Memory B cell (primary cell): ENCODE results near the gene LEMD1.
A peak's percentile ranks its signal among the peaks of the same experiment; 100 is the strongest.

Source experiments
- ATAC-seq: fragments of 150-1000 bp; cut with Tn5 transposase; 2 replicates; pipeline ENCODE4 v1.10.0; 2021; ENCODE audit warnings: low read depth, mild to moderate bottlenecking, moderate library complexity
- DNase-seq, 2 donors: peaks; one replicate each; pipeline ENCODE4 v3.0.0; 2022; ENCODE audit warnings: low spot score in 2 of 2
- H3K27ac Mint-ChIP-seq: one replicate; pipeline ENCODE4 v1.8.0; 2022; ENCODE audit warnings: mild to moderate bottlenecking, moderate library complexity, mixed read lengths
- H3K27me3 Mint-ChIP-seq: one replicate; pipeline ENCODE4 v1.8.0; 2022; ENCODE audit warnings: mixed read lengths
- H3K36me3 Mint-ChIP-seq: one replicate; pipeline ENCODE4 v1.8.0; 2022; ENCODE audit warnings: mild to moderate bottlenecking, mixed read lengths
- H3K4me1 Mint-ChIP-seq: one replicate; pipeline ENCODE4 v1.8.0; 2022; ENCODE audit warnings: mixed read lengths
- H3K4me3 Mint-ChIP-seq: one replicate; pipeline ENCODE4 v1.8.0; 2022; ENCODE audit warnings: mild to moderate bottlenecking, moderate library complexity, mixed read lengths
- H3K9me3 Mint-ChIP-seq: one replicate; pipeline ENCODE4 v1.8.0; 2022; ENCODE audit warnings: mixed read lengths

The LEMD1 gene

DNA sequence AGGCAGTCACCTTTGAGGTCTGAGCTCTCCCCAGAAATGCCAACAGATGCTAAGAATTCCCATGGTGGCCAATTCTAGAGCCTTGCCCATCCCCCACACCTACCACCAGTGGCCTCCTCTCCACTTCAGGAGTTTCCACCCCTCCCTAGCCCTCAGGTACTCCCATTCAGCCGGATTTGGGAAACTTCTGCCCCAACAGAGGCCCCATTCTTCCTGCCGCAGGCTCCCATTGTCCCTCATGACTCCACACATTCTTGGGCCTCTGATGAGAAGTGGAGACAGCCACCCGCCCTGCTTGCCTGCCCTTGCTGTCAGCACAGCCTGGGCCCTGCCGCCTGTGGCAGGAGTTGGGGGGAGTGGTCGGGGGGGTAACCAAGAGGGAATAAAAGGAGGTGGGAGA, 29.3 kb upstream of the LEMD1 start:
- Mint-ChIP-seq H3K27me3 (peaks cover 35% of the 10 kb centered on the region), H3K4me3 (no peak overlapping the region), H3K36me3 (no peaks in the 10 kb centered on the region), H3K4me1 (peaks cover 9% of the 10 kb centered on the region), H3K27ac (no peak overlapping the region), H3K9me3 (no peaks in the 10 kb centered on the region)
- ATAC-seq (no peak), DNase-seq (no peak)

DNA sequence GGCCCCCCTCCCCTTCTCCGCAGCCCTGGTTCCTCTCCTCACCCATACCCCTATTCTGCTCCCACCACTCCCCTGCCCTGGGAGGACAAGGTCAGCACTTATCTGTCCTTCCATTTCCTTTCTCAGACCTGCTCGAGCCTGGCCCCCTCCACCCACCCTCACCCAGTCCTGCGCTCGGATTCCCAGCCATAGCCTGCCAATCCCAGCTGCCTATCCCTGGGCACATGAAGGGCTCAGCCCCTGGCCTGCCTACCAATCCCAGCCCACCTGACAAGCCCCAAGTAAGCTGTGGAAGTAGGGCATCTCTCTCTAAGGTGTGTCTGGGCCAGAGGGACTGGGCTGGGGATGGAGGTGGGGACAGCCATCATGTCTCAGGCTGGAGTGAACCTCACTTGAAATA, 28.6 kb upstream of the LEMD1 start:
- Mint-ChIP-seq H3K9me3 (no peaks in the 10 kb centered on the region), H3K4me1 (peaks cover 6% of the 10 kb centered on the region), H3K27ac (no peak overlapping the region), H3K36me3 (no peaks in the 10 kb centered on the region), H3K4me3 (no peak overlapping the region), H3K27me3 (peaks cover 32% of the 10 kb centered on the region)
- no peak for DNase-seq
- no peak for ATAC-seq

DNA sequence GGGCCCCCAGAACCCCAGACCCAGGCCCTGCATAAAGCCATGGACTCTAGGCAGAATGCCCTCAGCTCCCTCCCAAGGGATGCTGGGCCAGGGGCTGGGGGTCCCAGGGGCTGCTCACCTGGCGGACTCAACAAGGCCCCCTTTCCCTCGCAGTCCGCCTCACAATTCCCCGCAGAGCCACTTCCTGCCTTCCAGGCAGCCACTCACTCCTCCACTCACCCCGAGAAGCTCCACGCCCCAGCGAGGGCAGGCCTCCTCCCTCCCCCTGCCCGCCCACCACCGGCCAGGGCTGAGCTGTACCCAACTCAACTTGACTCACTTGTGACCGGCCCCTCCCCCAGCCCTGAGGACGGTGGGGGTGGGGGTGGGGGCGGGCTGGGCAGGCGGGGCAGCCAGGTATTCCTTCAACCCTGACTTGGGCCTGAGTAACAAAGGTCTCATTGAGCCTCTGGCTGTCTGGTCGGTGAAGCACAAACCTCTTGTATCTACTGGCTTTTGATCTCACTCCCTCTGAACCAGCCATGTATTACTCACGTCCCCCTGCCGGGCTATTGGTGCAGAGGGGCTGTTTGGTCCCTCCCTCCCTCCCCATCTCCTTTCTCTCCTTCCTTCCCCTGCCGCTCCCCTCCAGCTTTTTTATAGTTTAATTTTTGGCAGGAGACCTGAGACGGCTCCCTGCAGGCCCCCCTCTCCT, 28.0 kb upstream of the LEMD1 start:
- Mint-ChIP-seq H3K4me3 (no peak overlapping the region), H3K27ac (no peak overlapping the region), H3K27me3 (peaks cover 32% of the 10 kb centered on the region), H3K4me1 (peaks cover 6% of the 10 kb centered on the region), H3K36me3 (no peaks in the 10 kb centered on the region), H3K9me3 (no peaks in the 10 kb centered on the region)
- no peak for ATAC-seq
- DNase-seq: no peak

DNA sequence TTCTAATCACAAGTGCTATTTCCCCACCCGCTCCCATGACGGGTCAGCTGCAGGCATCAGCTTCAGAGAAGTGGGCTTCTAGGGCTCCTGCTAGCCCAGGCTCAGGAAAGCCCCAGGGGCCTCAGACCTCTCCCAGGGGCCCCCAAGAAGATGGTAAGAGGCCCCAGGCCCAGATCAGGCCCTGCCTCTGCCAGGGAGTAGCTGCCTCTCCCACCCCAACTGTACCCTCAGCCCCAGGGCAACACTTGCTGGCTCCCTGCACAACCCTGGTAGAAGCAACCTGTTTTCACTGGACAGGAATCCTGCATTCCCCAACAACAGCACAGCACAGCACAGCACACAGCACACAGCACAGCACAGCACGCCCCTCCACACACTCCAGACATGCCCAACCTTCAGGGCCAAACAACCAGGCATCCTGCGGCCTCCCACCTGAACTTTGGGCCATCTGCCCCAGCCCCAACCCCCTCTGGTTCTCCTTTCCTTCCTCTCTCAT, 27.4 kb upstream of the LEMD1 start:
- Mint-ChIP-seq H3K36me3 (no peaks in the 10 kb centered on the region), H3K9me3 (no peaks in the 10 kb centered on the region), H3K4me1 (peaks cover 6% of the 10 kb centered on the region), H3K27me3 (peaks cover 29% of the 10 kb centered on the region), H3K27ac (no peak overlapping the region), H3K4me3 (no peak overlapping the region)
- DNase-seq (no peak), ATAC-seq (no peak)

DNA sequence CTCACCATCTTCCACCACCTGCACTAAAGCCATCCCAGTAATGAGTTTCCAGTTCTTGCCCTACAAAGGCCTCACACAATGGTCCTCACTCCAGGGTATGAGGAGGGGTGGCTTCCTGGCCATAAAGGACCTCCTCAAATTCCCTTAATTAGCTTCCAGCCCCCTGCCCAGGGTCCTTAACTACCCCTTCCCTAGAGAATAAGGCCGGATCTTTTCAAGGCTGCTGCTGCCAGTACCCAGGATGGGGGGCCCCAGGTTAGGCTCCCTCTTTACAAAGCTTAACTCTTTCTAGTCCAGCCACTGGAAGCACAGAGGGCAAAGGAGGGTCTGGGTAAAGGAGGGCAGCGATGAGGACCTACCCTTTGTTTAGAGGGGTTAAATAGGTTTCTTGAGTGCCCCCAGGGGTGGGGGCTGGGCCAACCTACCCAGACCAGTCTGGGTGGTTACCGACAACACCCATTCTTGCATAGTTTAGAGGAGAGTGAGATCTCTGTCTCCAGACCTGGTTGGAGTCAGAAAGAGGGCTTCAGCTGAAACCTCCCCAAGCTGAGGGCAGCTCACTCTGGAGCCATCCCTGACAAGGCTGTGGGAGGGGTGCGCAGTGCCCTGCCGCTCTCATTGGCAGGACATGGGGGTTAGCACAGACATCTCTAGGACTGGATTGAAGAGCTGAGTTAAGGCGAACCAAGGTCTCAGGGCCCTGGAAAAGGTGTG, 26.8 kb upstream of the LEMD1 start:
- no peak overlapping the region for H3K4me3 Mint-ChIP-seq
- no peaks in the 10 kb centered on the region for H3K9me3 Mint-ChIP-seq
- no peak overlapping the region for H3K27ac Mint-ChIP-seq
- DNase-seq (no peak), ATAC-seq (no peak)
- peaks cover 24% of the 10 kb centered on the region for H3K27me3 Mint-ChIP-seq
- no peaks in the 10 kb centered on the region for H3K36me3 Mint-ChIP-seq
- peaks cover 8% of the 10 kb centered on the region for H3K4me1 Mint-ChIP-seq

DNA sequence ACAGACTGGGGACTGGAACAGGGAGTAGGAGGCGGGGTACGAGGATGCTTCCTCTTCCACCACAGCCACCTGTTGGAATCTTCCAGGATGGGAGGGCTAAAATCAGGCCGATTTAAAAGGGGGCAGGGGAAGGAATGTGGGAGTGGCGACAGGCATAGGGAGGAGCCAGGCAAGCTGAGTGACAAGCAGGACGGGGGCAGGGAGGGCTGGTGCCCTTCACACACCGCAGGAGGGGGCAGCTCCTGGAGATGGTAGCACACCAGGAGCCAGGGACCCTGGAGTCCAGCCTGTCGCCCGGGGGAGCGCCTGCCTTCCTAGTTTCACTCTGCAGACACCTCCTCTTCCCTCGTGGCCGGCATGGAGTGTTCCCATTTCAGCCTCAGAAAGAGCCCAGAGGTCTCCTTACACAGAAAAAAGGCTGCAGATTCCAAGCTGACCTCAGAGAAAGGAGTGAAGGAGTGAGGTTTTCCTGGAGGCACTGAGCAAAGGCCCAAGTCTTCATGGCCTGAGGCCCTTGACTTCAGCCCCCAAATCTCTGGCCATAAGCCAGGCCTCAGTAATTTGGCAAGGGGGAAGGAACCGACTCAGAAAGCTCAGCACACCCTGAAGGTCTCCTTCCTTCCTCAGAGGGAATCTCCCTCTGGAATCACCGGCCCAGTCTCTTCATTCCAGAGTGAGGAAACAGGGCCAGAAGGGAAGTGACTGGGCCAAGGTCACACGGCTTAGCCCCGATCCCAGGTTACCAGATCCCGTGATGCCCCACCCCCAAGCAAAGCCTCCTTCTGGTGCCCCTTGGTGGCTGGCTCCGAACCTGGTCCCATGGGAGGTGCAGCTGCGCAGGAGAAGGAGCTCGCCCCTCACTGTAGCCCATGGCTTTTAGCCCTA, 25.8 kb upstream of the LEMD1 start:
- H3K27ac Mint-ChIP-seq: no peak overlapping the region
- H3K9me3 Mint-ChIP-seq: no peaks in the 10 kb centered on the region
- DNase-seq: no peak
- no peak for ATAC-seq
- H3K36me3 Mint-ChIP-seq: no peaks in the 10 kb centered on the region
- H3K4me3 Mint-ChIP-seq: no peak overlapping the region
- peaks cover 8% of the 10 kb centered on the region for H3K4me1 Mint-ChIP-seq
- H3K27me3 Mint-ChIP-seq: peaks cover 21% of the 10 kb centered on the region

DNA sequence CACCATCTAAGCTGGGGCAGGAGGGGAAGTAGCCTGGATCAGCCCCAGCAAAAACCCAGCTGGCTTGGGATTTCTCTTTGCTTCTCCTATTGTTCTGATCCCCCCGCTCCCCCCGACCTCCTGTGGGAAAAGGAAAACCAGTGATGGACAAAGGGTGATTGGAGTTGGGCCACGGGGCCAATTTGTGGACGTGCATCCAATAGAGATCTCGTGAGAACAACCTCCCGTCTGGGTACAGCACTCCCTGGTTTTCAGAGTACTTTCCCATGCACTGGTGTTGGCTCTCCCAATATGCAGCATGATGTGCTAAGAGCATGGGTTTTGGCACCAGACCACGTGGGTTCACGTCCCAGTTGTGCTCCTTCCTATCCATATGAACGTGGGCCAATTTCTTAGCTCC, 25.0 kb upstream of the LEMD1 start:
- Mint-ChIP-seq H3K27ac (no peak overlapping the region), H3K4me1 (peaks cover 11% of the 10 kb centered on the region), H3K27me3 (peaks cover 18% of the 10 kb centered on the region), H3K9me3 (no peaks in the 10 kb centered on the region), H3K4me3 (no peak overlapping the region), H3K36me3 (no peaks in the 10 kb centered on the region)
- ATAC-seq: no peak
- no peak for DNase-seq

DNA sequence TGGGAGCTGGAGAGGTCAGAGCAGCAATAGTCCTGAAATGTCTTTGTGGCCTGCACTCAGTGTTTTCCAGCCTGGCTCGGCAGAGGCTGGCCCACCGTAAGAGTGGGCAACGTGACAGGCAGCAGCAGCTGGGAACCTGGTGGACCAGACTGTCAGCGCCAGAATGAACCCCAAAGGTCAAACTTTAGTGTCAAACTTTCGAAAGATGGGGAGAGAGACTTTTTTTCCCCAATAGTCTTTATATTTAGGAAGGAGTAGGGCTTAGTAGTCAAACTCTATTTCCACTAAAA, 23.7 kb upstream of the LEMD1 start:
- no peak overlapping the region for H3K4me3 Mint-ChIP-seq
- H3K27me3 Mint-ChIP-seq: peaks cover 9% of the 10 kb centered on the region
- DNase-seq (no peak), ATAC-seq (no peak)
- peaks cover 21% of the 10 kb centered on the region for H3K4me1 Mint-ChIP-seq
- H3K36me3 Mint-ChIP-seq: no peaks in the 10 kb centered on the region
- H3K9me3 Mint-ChIP-seq: no peaks in the 10 kb centered on the region
- H3K27ac Mint-ChIP-seq: no peak overlapping the region

DNA sequence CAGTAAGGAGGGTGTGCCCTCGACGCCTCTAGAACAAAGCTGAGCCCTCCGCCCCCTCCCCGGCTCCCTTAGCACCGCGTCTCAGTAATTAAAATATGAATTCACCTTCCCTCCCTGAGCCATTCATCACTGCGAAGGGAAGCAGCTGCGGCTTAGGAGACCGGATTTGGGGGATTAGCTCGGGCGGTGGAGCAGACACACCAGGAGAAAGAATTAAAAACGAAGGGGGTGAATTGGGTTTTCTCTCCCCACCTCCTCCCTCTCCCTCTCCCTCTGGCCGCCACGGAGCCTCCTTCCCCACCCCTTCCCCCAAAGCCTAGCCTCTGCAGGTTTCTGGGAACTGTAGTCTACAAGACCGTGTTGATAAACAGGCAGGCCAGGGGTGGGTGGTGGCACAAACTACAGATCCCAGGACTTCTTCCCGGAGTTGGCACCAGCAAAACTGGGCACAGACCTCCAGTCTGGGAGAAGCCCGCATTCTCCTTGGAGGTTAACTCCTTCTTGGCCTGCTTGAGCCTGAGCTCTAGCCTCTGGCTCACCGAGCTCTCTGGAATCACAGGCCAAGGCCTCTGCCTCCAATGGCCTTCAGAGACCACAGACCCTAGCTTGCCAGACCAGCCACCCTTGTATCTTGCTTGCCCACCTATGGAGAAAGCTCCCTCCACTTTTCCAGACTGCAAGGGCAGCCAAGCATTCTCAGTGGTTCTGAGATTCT, 23.2 kb upstream of the LEMD1 start:
- Mint-ChIP-seq H3K36me3 (no peaks in the 10 kb centered on the region), H3K4me1 (peaks cover 24% of the 10 kb centered on the region), H3K27me3 (peaks cover 4% of the 10 kb centered on the region), H3K9me3 (no peaks in the 10 kb centered on the region), H3K27ac (no peak overlapping the region), H3K4me3 (no peak overlapping the region)
- ATAC-seq (no peak), DNase-seq (no peak)

DNA sequence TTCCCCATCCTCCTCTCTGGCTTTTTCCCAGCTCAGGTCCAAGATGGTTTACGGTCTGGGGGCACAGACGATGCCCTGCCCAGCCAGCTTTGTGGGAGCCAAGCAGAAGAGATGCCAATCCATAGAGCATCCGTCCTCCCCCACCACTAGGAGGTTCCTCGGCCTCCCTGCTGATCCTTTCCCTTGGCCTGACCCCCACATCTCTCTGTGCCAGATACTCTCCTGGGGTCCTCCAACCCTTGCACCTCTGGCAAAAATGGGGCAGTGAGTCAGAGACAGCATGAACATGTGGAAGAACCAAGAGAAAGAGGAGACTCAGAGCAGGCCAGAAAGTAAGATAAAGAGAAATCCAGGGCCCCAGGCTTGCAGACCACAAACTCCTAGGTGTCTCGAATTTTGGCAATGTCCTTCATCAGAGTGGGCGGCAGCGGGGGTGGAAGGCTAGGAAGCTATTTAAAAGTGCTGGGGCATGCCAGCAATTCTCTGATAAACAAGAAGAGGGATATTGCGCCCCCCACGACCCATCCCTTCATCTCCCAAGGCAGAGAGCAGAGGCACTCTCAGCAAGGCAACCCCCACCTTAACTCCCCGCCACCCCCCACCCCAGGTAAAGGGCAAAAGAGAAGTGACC, 22.6 kb upstream of the LEMD1 start:
- Mint-ChIP-seq H3K4me3 (no peak overlapping the region), H3K27me3 (peaks cover 2% of the 10 kb centered on the region), H3K36me3 (no peaks in the 10 kb centered on the region), H3K4me1 (peaks cover 27% of the 10 kb centered on the region), H3K9me3 (no peaks in the 10 kb centered on the region), H3K27ac (no peak overlapping the region)
- ATAC-seq: no peak
- DNase-seq: no peak

DNA sequence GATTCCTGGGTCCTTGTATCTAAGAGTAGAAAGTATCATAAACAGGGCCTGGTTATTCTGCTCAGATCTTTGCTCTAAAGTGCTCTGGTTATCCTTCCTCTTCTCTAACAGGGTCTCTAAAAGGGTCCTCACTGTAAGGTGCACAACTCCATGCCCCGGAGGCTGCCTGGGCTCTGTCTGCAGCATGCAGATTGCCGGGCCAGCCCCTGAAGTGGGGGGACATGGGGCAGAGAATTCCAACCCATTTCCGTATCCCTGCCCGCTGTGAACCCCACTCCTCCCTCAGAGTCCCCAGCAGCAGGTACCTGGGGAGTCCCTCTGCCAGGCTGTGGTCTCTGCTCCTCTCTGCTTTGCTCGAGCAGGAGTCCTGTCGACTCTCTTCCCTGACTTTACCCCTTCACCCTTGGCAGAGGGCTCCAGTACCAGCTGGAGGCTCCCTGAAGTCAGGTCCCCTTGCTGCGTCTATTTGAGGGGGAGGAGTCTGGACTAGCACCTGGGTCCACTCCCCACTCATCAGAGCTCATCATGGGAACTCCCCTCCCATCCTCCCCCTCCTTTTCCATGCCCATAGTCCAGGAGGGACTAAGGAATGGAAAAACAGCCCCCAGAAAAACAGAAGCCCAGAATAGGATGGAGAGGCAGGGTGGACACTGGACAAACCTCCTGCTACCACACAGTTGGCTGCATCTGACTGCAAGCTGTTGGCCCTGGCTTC, 21.9 kb upstream of the LEMD1 start:
- Mint-ChIP-seq H3K27me3 (peaks cover 2% of the 10 kb centered on the region), H3K4me3 (no peak overlapping the region), H3K4me1 (peaks cover 26% of the 10 kb centered on the region), H3K9me3 (no peaks in the 10 kb centered on the region), H3K27ac (no peak overlapping the region), H3K36me3 (no peaks in the 10 kb centered on the region)
- ATAC-seq: no peak
- no peak for DNase-seq

DNA sequence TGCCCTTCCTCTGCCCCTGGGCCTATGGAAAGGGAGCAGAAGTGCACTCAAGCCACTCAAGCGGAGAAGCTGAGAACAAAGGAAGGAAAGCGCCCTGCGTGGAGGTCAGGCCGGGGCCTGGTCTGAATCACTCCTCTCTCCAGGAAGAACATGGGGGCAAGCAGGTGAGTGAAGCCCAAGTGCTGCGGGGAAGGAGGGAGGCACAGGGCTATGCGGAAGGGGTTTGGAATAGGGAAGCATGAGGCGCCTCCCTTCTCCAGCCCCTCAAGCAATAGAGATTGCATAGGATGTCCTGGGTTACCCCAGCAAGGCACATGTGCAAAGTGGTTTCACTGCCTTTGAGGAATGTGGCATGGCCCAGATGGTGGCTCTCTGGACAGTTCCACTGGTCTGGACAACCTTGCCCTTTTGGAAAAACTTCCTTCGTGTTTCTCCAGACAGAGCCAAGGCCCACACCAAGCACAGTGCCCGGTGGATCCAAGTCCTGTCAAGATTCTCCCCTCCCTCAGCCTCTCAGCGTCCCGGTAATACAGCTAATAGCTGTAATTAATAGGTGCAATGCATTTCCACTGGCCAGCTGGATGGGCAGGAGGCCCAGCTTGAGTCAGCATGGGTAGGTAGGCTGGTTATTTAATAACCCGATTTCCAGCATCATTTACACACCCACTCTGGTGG, 20.3 kb upstream of the LEMD1 start:
- Mint-ChIP-seq H3K4me3 (no peak overlapping the region), H3K9me3 (no peaks in the 10 kb centered on the region), H3K36me3 (no peaks in the 10 kb centered on the region), H3K27me3 (no peaks in the 10 kb centered on the region), H3K27ac (no peak overlapping the region), H3K4me1 (peaks cover 29% of the 10 kb centered on the region)
- DNase-seq: no peak
- ATAC-seq: no peak

DNA sequence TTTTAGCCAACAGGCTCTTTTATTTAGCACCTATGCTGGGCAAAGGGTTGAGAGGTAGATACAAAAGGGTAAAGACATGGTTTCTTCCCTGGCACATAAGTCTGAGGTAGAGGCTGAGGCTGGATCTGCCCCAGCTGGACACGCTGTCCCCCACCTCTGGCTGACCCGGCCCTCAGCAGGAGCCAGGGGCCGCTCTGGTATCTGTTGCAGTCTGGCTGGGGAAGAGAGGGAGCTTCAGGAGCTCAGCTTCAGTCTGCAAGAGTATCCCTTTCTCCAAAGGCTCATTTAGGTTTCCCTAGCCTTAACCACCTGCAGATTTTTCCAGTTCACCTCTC, 19.8 kb upstream of the LEMD1 start:
- H3K27me3 Mint-ChIP-seq: no peaks in the 10 kb centered on the region
- no peak overlapping the region for H3K27ac Mint-ChIP-seq
- ATAC-seq (no peak), DNase-seq (no peak)
- H3K4me3 Mint-ChIP-seq: peak overlapping the region; percentile 85
- H3K4me1 Mint-ChIP-seq: peaks cover 34% of the 10 kb centered on the region
- H3K36me3 Mint-ChIP-seq: no peaks in the 10 kb centered on the region
- H3K9me3 Mint-ChIP-seq: no peaks in the 10 kb centered on the region
